ENCODE measurements around the gene YAF2. TPM values are rescaled to one million over a fixed set of nuclear protein-coding genes. Genes with fewer than 3 reads are reported as not detected.

YAF2 gene
- total RNA-seq, 1 donor from 2014 or later, result 29.6 TPM

DNA sequence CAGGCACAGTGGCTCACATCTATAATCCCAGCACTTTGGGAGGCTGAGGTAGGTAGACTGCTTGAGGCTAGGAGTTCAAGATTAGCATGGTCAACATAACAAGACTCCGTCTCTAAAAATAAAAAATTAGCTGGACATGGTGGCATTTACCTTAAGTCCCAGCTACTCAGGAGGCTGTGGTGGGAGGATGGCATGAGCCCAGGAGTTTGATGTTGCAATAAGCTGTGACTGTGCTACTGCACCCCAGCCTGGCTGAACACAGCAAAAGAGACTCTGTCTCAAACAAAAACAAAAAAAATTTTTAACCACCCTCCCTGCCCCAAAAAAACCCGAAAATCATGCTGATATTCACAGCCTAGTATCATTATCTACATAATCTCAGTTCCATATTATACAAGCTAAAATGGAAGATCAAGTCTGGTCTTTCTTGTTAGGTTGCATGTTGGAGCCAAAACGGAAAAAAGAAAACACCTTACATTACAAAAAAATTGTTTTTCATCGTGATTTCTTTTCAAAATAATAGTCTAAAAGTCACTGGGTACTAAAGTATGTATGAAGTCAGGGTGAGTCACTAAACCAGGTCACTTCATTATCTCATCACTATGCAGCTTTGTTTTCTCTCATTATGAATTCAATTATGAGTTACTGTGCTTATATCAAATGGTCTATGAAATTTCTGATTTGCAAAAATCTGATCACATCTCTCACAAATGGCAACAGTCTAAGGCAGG, 107.2 kb downstream of the YAF2 start:
- Mint-ChIP-seq H3K9me3 (ENCODE audit: unreplicated experiment) (no peaks in the 10 kb centered on the region), H3K36me3 (ENCODE audit: unreplicated experiment) (no peaks in the 10 kb centered on the region), H3K4me3 (ENCODE audit: unreplicated experiment) (no peak overlapping the region), H3K27ac (ENCODE audit: unreplicated experiment) (no peak overlapping the region), H3K4me1 (ENCODE audit: unreplicated experiment) (peaks cover 29% of the 10 kb centered on the region), H3K27me3 (ENCODE audit: unreplicated experiment) (no peaks in the 10 kb centered on the region)
- DNase-seq (ENCODE audit: extremely low spot score, unreplicated experiment), result no peak
- TF ChIP-seq, protein P1, sequence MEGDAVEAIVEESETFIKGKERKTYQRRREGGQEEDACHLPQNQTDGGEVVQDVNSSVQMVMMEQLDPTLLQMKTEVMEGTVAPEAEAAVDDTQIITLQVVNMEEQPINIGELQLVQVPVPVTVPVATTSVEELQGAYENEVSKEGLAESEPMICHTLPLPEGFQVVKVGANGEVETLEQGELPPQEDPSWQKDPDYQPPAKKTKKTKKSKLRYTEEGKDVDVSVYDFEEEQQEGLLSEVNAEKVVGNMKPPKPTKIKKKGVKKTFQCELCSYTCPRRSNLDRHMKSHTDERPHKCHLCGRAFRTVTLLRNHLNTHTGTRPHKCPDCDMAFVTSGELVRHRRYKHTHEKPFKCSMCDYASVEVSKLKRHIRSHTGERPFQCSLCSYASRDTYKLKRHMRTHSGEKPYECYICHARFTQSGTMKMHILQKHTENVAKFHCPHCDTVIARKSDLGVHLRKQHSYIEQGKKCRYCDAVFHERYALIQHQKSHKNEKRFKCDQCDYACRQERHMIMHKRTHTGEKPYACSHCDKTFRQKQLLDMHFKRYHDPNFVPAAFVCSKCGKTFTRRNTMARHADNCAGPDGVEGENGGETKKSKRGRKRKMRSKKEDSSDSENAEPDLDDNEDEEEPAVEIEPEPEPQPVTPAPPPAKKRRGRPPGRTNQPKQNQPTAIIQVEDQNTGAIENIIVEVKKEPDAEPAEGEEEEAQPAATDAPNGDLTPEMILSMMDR (IDR thresholded peaks at IDR 0.05), result no peak

DNA sequence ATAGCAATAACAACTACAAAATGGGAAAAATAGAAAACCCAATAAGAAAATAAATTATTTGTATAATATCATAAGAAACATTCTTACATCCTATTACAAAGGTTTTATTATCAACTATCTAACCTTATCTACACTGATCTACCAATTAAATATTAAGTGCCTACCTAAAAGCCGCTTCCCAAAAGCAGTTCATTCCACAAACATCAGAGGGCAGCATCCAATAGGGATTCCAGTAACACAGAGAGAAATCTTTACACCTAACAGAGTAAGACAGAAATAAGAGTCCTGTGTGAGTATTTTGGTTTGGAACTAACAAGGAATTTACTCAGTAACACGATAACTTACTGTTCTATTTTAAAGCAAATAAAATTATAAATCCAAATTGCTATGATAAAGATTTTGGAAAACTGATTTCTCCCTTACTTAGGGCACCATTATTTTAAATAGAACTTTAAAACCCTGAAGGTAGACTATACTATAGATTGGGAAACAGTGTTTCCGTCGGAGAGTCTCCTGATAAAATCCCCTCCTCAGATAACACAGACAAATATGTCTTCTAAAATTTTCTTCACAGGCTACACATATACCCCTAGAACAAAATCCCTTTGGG, 108.3 kb downstream of the YAF2 start:
- Mint-ChIP-seq H3K27ac (ENCODE audit: unreplicated experiment) (no peak overlapping the region), H3K4me1 (ENCODE audit: unreplicated experiment) (peaks cover 23% of the 10 kb centered on the region), H3K4me3 (ENCODE audit: unreplicated experiment) (no peak overlapping the region), H3K36me3 (ENCODE audit: unreplicated experiment) (no peaks in the 10 kb centered on the region), H3K27me3 (ENCODE audit: unreplicated experiment) (no peaks in the 10 kb centered on the region), H3K9me3 (ENCODE audit: unreplicated experiment) (no peaks in the 10 kb centered on the region)
- TF ChIP-seq, protein P1 (IDR thresholded peaks at IDR 0.05), result peak; percentile 91
- no peak for DNase-seq (ENCODE audit: extremely low spot score, unreplicated experiment)

DNA sequence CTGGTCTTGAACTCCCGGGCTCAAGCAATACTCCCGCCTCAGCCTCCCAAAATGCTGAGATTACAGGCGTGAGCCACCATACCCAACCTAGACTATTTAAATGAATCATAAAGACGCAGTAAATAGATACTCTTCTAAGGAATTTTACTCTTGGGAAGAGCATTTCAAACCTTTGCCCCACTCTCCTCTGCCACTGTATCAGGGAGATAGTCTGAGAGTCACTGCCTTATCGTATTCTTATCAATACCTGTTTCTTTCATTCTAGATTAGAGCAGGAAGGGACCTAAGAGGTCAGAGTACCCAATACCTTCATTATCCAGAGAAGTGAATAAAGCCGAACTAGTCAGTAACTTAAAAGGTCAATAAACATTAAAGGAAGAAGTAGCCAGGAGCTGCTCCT, 109.2 kb downstream of the YAF2 start:
- Mint-ChIP-seq H3K4me1 (ENCODE audit: unreplicated experiment) (peaks cover 23% of the 10 kb centered on the region), H3K36me3 (ENCODE audit: unreplicated experiment) (no peaks in the 10 kb centered on the region), H3K27ac (ENCODE audit: unreplicated experiment) (no peak overlapping the region), H3K4me3 (ENCODE audit: unreplicated experiment) (no peak overlapping the region), H3K27me3 (ENCODE audit: unreplicated experiment) (no peaks in the 10 kb centered on the region), H3K9me3 (ENCODE audit: unreplicated experiment) (no peaks in the 10 kb centered on the region)
- TF ChIP-seq, protein P1 (IDR thresholded peaks at IDR 0.05), result no peak
- no peak for DNase-seq (ENCODE audit: extremely low spot score, unreplicated experiment)

DNA sequence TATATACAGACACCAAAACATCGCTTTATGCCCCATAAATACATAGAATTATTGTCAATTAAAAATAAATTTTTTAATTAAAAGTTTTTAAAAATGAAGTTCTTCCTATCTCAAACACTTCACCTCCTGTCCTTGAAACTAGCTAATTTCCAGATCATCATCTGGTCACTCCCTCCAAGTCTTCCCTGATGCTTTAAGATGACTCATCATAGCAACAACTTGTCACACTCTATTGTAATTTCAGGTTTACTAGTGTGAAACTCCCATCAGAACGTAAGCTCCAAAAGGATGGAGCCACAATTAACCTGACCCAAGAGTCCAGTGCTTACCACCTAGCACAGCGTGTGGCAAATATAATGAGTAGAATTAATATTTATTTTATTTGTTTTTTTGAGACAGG, 109.7 kb downstream of the YAF2 start:
- Mint-ChIP-seq H3K9me3 (ENCODE audit: unreplicated experiment) (no peaks in the 10 kb centered on the region), H3K4me3 (ENCODE audit: unreplicated experiment) (no peak overlapping the region), H3K27ac (ENCODE audit: unreplicated experiment) (no peak overlapping the region), H3K4me1 (ENCODE audit: unreplicated experiment) (peaks cover 23% of the 10 kb centered on the region), H3K27me3 (ENCODE audit: unreplicated experiment) (no peaks in the 10 kb centered on the region), H3K36me3 (ENCODE audit: unreplicated experiment) (no peaks in the 10 kb centered on the region)
- TF ChIP-seq, protein P1 (IDR thresholded peaks at IDR 0.05), result no peak
- DNase-seq (ENCODE audit: extremely low spot score, unreplicated experiment), result no peak

DNA sequence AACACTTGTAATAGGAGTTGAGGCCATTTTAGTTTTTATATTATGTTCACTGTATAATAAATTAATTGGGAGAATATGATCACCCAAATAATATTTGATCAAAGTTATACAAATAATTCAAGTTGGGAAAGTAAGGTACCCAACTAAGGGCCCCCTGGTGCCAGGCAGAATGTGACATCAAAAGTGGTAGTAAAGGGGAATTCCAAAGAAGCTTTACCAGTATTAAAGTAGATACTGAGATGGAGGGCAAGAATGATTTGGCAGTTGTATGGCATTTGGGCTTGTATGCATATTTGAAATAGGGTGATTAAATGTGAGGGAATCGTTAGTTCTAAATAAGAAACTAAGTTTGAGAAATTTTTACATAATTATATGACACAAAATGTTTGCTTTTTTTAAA, 111.1 kb downstream of the YAF2 start:
- no peak for DNase-seq (ENCODE audit: extremely low spot score, unreplicated experiment)
- Mint-ChIP-seq H3K9me3 (ENCODE audit: unreplicated experiment) (no peaks in the 10 kb centered on the region), H3K36me3 (ENCODE audit: unreplicated experiment) (no peaks in the 10 kb centered on the region), H3K4me3 (ENCODE audit: unreplicated experiment) (no peak overlapping the region), H3K4me1 (ENCODE audit: unreplicated experiment) (peaks cover 23% of the 10 kb centered on the region), H3K27me3 (ENCODE audit: unreplicated experiment) (no peaks in the 10 kb centered on the region), H3K27ac (ENCODE audit: unreplicated experiment) (no peak overlapping the region)
- TF ChIP-seq, protein P1 (IDR thresholded peaks at IDR 0.05), result no peak

All from osteocyte (in vitro differentiated cells).